Epithelial cell of prostate (primary cell): ENCODE measurements around the gene KRT4.

Experiments
- DNase-seq: peaks from one replicate; pipeline ENCODE4 v3.0.0-alpha.2; 2011; ENCODE audit warnings: low read depth, low spot score
- H3K27ac ChIP-seq: fragments of 450-650 bp; 2 replicates; pipeline ENCODE4 v1.5.1; 2017; ENCODE audit warnings: mild to moderate bottlenecking

The KRT4 gene

DNA sequence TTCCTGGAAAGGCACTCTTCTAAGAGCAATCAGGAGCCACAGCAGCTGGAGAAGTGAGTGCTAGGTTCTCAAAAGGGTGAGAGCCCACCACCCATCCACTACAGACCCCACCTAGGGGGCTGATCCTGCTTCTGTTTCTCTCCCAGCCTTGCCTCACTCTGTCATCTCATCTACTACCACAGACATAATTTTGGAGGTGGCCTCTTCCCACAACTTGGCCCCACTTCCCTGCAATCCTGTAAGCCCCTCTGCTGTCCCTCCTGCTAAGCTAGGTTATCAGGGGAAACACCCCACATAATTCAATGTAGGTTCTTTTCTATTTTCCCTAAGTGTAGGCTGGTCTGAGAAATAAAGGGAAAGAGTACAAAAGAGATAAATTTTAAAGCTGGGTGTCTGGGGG, 53.3 kb downstream of the KRT4 start:
- no peak for DNase-seq
- H3K27ac ChIP-seq, result no peak overlapping the region

DNA sequence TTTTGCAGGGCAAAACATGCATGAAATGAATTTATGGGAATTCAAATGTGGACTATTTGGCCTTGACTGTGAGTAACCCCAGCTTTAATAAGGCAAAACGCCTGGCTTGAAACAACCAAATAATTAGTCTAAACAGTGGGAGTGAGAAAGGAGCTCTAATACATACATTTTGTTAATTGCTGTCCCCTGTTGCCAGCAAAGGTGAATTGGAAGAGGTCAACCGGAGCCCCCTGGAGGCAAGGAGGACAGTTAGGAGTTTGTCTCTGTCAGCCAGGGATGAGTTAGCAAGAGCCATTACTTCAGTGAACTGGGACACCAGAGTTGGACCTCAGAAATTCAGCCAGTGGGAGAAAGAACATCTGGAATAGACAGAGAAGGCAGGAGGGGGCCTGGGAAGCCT, 54.2 kb downstream of the KRT4 start:
- DNase-seq, result no peak
- no peak overlapping the region for H3K27ac ChIP-seq

GRCh38 chr12:52759218-52759617, 54.7 kb downstream of the KRT4 start:
- no peak for DNase-seq
- H3K27ac ChIP-seq, result no peak overlapping the region

- no peak for DNase-seq
- H3K27ac ChIP-seq, result no peak overlapping the region
Observed at GRCh38 chr12:52757449-52758176, 56.3 kb downstream of the KRT4 start.
